IMR-90 (cell line): Measurements from ENCODE around the gene PTPN21. TPM values are rescaled to one million over a fixed set of nuclear protein-coding genes. Genes with fewer than 3 reads are reported as not detected.

ENCODE experiments used
- ATAC-seq: fragments of 200-7000 bp; cut with Tn5 transposase; 2 replicates; pipeline ENCODE4 v1.9.1; 2020; ENCODE audit warnings: low read depth, mild to moderate bottlenecking, moderate library complexity
- BruUV-seq: library from RNA; stranded (reverse); fragments of 400-500 nt; replicated peaks from 2 replicates; lab custom pipeline; 2021; lab: Mats Ljungman, UMichigan
- CTCF ChIA-PET: fragments of 300-600 bp; formaldehyde crosslinking; extraction: SDS; loops from one replicate; lab custom pipeline; 2021; ENCODE audit warnings: antibody characterized with exemption; lab: Yijun Ruan, JAX
- POLR2A ChIA-PET: fragments of 300-600 bp; sonication (Branson Sonifier 250); formaldehyde crosslinking; loops from one replicate; lab custom pipeline; 2022; ENCODE audit warnings: antibody characterized with exemption; ENCODE audit not compliant: unreplicated experiment; lab: Charles Lee
- DNase-seq: peaks from one replicate; pipeline ENCODE4 v3.0.0; 2013
- H2AFZ ChIP-seq: replicated peaks from 2 replicates; pipeline ENCODE3; 2013; ENCODE audit warnings: low read length, mild to moderate bottlenecking; ENCODE audit not compliant: poor library complexity
- H2AK5ac ChIP-seq: 2 replicates; pipeline ENCODE4 v1.6.1; 2013; ENCODE audit warnings: low read depth, low read length, inconsistent platforms
- H2AK9ac ChIP-seq: replicated peaks from 2 replicates; pipeline ENCODE3; 2013; ENCODE audit warnings: mild to moderate bottlenecking, low read depth, low read length, moderate library complexity; ENCODE audit not compliant: poor library complexity
- H2BK120ac ChIP-seq: 2 replicates; pipeline ENCODE4 v1.6.1; 2013; ENCODE audit warnings: low read depth, low read length, inconsistent platforms
- H2BK15ac ChIP-seq: 3 replicates; pipeline ENCODE4 v1.6.1; 2013; ENCODE audit warnings: low read depth, low read length, inconsistent platforms
- H2BK20ac ChIP-seq: 2 replicates; pipeline ENCODE4 v1.6.1; 2013; ENCODE audit warnings: low read depth, mild to moderate bottlenecking, inconsistent platforms, low read length, moderate library complexity
- H2BK5ac ChIP-seq: 2 replicates; pipeline ENCODE4 v1.6.1; 2013; ENCODE audit warnings: mild to moderate bottlenecking, low read depth, low read length, inconsistent platforms; ENCODE audit not compliant: poor library complexity, severe bottlenecking
- H3K14ac ChIP-seq: replicated peaks from 2 replicates; pipeline ENCODE4 v1.6.1; 2013; ENCODE audit warnings: low read depth, low read length, inconsistent platforms
- H3K18ac ChIP-seq: 2 replicates; pipeline ENCODE4 v1.6.1; 2013; ENCODE audit warnings: low read depth, low read length, control low read depth
- H3K23ac ChIP-seq: 2 replicates; pipeline ENCODE4 v1.6.1; 2013; ENCODE audit warnings: low read depth, low read length, inconsistent platforms
- H3K27ac ChIP-seq: 2 replicates; pipeline ENCODE4 v1.5.1; 2013; ENCODE audit warnings: mild to moderate bottlenecking, control low read depth, low read length; ENCODE audit not compliant: insufficient read depth
- H3K27me3 ChIP-seq: 2 replicates; pipeline ENCODE4 v1.6.1; 2013; ENCODE audit warnings: low read length; ENCODE audit not compliant: control insufficient read depth, insufficient read depth
- H3K36me3 ChIP-seq: 2 replicates; pipeline ENCODE4 v1.6.1; 2013; ENCODE audit warnings: low read length, mixed read lengths; ENCODE audit not compliant: control insufficient read depth, insufficient read depth
- H3K4ac ChIP-seq: 2 replicates; pipeline ENCODE4 v1.6.1; 2013; ENCODE audit warnings: low read depth, low read length, inconsistent platforms
- H3K4me1 ChIP-seq: 2 replicates; pipeline ENCODE4 v1.6.1; 2013; ENCODE audit warnings: low read length, mixed read lengths; ENCODE audit not compliant: control insufficient read depth, insufficient read depth
- H3K4me2 ChIP-seq: 2 replicates; pipeline ENCODE4 v1.6.1; 2013; ENCODE audit warnings: low read depth, mild to moderate bottlenecking, control low read depth, low read length, moderate library complexity
- H3K4me3 ChIP-seq: 2 replicates; pipeline ENCODE4 v1.5.1; 2013; ENCODE audit warnings: low read depth, mild to moderate bottlenecking, control low read depth, low read length, moderate library complexity; ENCODE audit not compliant: insufficient read depth
- H3K56ac ChIP-seq: 2 replicates; pipeline ENCODE4 v1.6.1; 2013; ENCODE audit warnings: low read length, inconsistent platforms; ENCODE audit not compliant: insufficient read depth; ENCODE audit errors: extremely low read depth
- H3K79me1 ChIP-seq, 2 experiments: 2 replicates each; pipeline ENCODE4 v1.6.1; 2013; ENCODE audit warnings: low read length in 2 of 2, inconsistent platforms in 1 of 2, low read depth in 1 of 2
- H3K9ac ChIP-seq: 2 replicates; pipeline ENCODE4 v1.6.1; 2013; ENCODE audit warnings: low read depth, low read length, control low read depth
- H3K9me1 ChIP-seq: 2 replicates; pipeline ENCODE4 v1.6.1; 2013; ENCODE audit warnings: low read length, inconsistent platforms; ENCODE audit not compliant: insufficient read depth
- H3K9me3 ChIP-seq: 2 replicates; pipeline ENCODE4 v1.6.1; 2013; ENCODE audit warnings: low read length; ENCODE audit not compliant: control insufficient read depth, insufficient read depth
- H4K20me1 ChIP-seq: 2 replicates; pipeline ENCODE4 v1.6.1; 2013; ENCODE audit warnings: low read length, inconsistent platforms; ENCODE audit not compliant: insufficient read depth
- H4K5ac ChIP-seq: 2 replicates; pipeline ENCODE4 v1.6.1; 2013; ENCODE audit warnings: mild to moderate bottlenecking, low read depth, low read length, control low read depth
- H4K8ac ChIP-seq, 2 experiments: 2 replicates each; pipeline ENCODE4 v1.6.1; 2013; ENCODE audit warnings: low read depth in 2 of 2, low read length in 2 of 2, control low read depth in 1 of 2, inconsistent platforms in 1 of 2
- H4K91ac ChIP-seq: 2 replicates; pipeline ENCODE4 v1.6.1; 2013; ENCODE audit warnings: low read depth, low read length, inconsistent platforms; ENCODE audit not compliant: insufficient read depth
- BHLHE40 ChIP-seq: fragments of 150-350 bp; IDR thresholded peaks from 2 replicates; pipeline ENCODE4 v1.6.1; 2016; ENCODE audit warnings: mild to moderate bottlenecking, low read depth, low read length
- CEBPB ChIP-seq: IDR thresholded peaks from 2 replicates; pipeline ENCODE4 v1.6.1; 2012; ENCODE audit warnings: low read depth, low read length, improper control_type of control experiment
- CHD1 ChIP-seq: IDR thresholded peaks from 2 replicates; pipeline ENCODE4 v1.6.1; 2012; ENCODE audit warnings: low read depth, low read length, improper control_type of control experiment
- CTCF ChIP-seq: conservative IDR thresholded peaks from 2 replicates; pipeline ENCODE4 v1.5.1; 2012; ENCODE audit warnings: mild to moderate bottlenecking, low read depth, low read length, improper control_type of control experiment
- ELK1 ChIP-seq: fragments of 150-350 bp; IDR thresholded peaks from 2 replicates; pipeline ENCODE4 v1.6.1; 2016; ENCODE audit warnings: low read depth, mild to moderate bottlenecking, low read length, moderate library complexity, borderline replicate concordance
- FOS ChIP-seq: fragments of 150-350 bp; IDR thresholded peaks from 2 replicates; pipeline ENCODE4 v1.6.1; 2016; ENCODE audit warnings: low read depth, low read length
- MAFK ChIP-seq: IDR thresholded peaks from 2 replicates; pipeline ENCODE4 v1.6.1; 2012; ENCODE audit warnings: low read depth, low read length, improper control_type of control experiment
- MAZ ChIP-seq: IDR thresholded peaks from 2 replicates; pipeline ENCODE4 v1.6.1; 2012; ENCODE audit warnings: low read depth, mild to moderate bottlenecking, low read length, improper control_type of control experiment, moderate library complexity, borderline replicate concordance
- MXI1 ChIP-seq: IDR thresholded peaks from 2 replicates; pipeline ENCODE4 v1.6.1; 2012; ENCODE audit warnings: low read depth, mild to moderate bottlenecking, low read length, moderate library complexity, borderline replicate concordance
- NFE2L2 ChIP-seq: fragments of 150-350 bp; IDR thresholded peaks from 2 replicates; pipeline ENCODE4 v1.6.1; 2016; ENCODE audit warnings: low read depth, mild to moderate bottlenecking, low read length
- POLR2A ChIP-seq: IDR thresholded peaks from 2 replicates; pipeline ENCODE4 v1.6.1; 2012; ENCODE audit warnings: mild to moderate bottlenecking, low read depth, low read length
- RAD21 ChIP-seq: IDR thresholded peaks from 2 replicates; pipeline ENCODE4 v1.6.1; 2012; ENCODE audit warnings: low read length, improper control_type of control experiment
- RCOR1 ChIP-seq: IDR thresholded peaks from 2 replicates; pipeline ENCODE4 v1.6.1; 2012; ENCODE audit warnings: mild to moderate bottlenecking, low read length, improper control_type of control experiment; ENCODE audit not compliant: insufficient replicate concordance
- RFX5 ChIP-seq: IDR thresholded peaks from 2 replicates; pipeline ENCODE4 v1.8.0; 2012; ENCODE audit warnings: low read depth, mild to moderate bottlenecking, low read length, moderate library complexity
- SMC3 ChIP-seq: fragments of 150-350 bp; IDR thresholded peaks from 2 replicates; pipeline ENCODE4 v1.6.1; 2016; ENCODE audit warnings: low read depth, mild to moderate bottlenecking, antibody characterized with exemption, low read length, moderate library complexity
- WGBS, 2 experiments: methylation state at CpG; one replicate each; pipeline versions ENCODE4 v1.1.5 to v1.1.7; 2013; ENCODE audit warnings: missing lambda C conversion rate in 2 of 2; ENCODE audit not compliant: insufficient read length in 1 of 2; ENCODE audit errors: extremely low coverage in 2 of 2; 5-methylcytosine and 5-hydroxymethylcytosine counted together
- dilution Hi-C: fragments of 300-500 bp; cut with HindIII; formaldehyde crosslinking; loops from one replicate; pipeline ENCODE4 v1.14.3; 2018; ENCODE audit warnings: low sequenced_read_pairs; ENCODE audit not compliant: unreplicated experiment
- in situ Hi-C: fragments of 300-500 bp; cut with MboI; formaldehyde crosslinking; loops from 3 replicates; pipeline ENCODE4 v1.14.3; 2019; ENCODE audit warnings: low sequenced_read_pairs, inconsistent platforms, mixed read lengths
- intact Hi-C: fragments of 100-400 bp; cut with micrococcal nuclease; formaldehyde crosslinking; loops from 2 replicates; pipeline ENCODE4 v1.10.0; 2022
- polyA plus RNA-seq, 3 experiments: library from polyadenylated mRNA; depleted of rRNA; stranded (reverse); fragments of >200 nt; gene quantifications; 2 replicates each; pipeline ENCODE4 v1.2.3, GENCODE V29; 2012; ENCODE audit warnings: low replicate concordance in 1 of 3
- total RNA-seq: library from RNA; depleted of rRNA; stranded (reverse); fragments of >200 nt; gene quantifications from 2 replicates; pipeline ENCODE4 v1.2.3, GENCODE V29; 2012

The PTPN21 gene
- total and polyA plus RNA-seq, 2 of the 4 experiments (the other 2 are of a cell fraction): 10.4 to 10.7 TPM

GRCh38 chr14:88542857-88543795 lies 11.7 kb downstream of the PTPN21 start:
- no peaks in the 10 kb centered on the region for H3K27me3 ChIP-seq
- H2BK5ac ChIP-seq: no peak overlapping the region
- H3K9me3 ChIP-seq: no peaks in the 10 kb centered on the region
- no peak; the same call in 1 of the 2 replicates for ATAC-seq
- no peak overlapping the region for H3K4me2 ChIP-seq
- peaks cover 3% of the 10 kb centered on the region; the same call in 1 of the 2 replicates for H3K4me1 ChIP-seq
- no peak overlapping the region for H3K27ac ChIP-seq
- no peak overlapping the region for H3K18ac ChIP-seq
- H4K91ac ChIP-seq: no peak overlapping the region
- dilution Hi-C loops: no loop called here
- no peak overlapping the region for H3K56ac ChIP-seq
- no peak overlapping the region for H3K9ac ChIP-seq
- POLR2A ChIA-PET: no interaction called here
- intact Hi-C loops: no loop called here
- H2AK9ac ChIP-seq: no peak overlapping the region
- peaks cover 33% of the 10 kb centered on the region for H3K36me3 ChIP-seq
- TF ChIP-seq FOS: no peak
- no peak for TF ChIP-seq MXI1
- TF ChIP-seq SMC3: no peak
- no peak for TF ChIP-seq CEBPB
- no peak for TF ChIP-seq NFE2L2
- TF ChIP-seq ELK1: no peak
- TF ChIP-seq RAD21: no peak
- TF ChIP-seq RFX5: no peak
- no peak for TF ChIP-seq MAFK
- no peak for TF ChIP-seq MAZ
- no peak for TF ChIP-seq POLR2A
- TF ChIP-seq CTCF: no peak
- TF ChIP-seq CHD1: no peak
- TF ChIP-seq BHLHE40: no peak
- TF ChIP-seq RCOR1: no peak
- H2AFZ ChIP-seq: no peak overlapping the region
- no peak overlapping the region for H2AK5ac ChIP-seq
- no TSS peak for BruUV-seq
- in situ Hi-C loops: no loop called here
- H2BK15ac ChIP-seq: no peak overlapping the region
- H2BK20ac ChIP-seq: no peak overlapping the region
- peaks cover 11% of the 10 kb centered on the region; the same call in 1 of the 2 replicates for H3K9me1 ChIP-seq
- DNase-seq: no peak
- H3K79me1 ChIP-seq: peaks cover 32 to 71% of the 10 kb centered on the region in 2 experiments
- H3K14ac ChIP-seq: no peak overlapping the region
- no peak overlapping the region for H3K23ac ChIP-seq
- CTCF ChIA-PET: interaction anchor here (0.8 kb wide), 1 partner anchor 8 kb away, joined by 3 read pairs; no protein-coding TSS in a partner anchor
- H3K4ac ChIP-seq: no peak overlapping the region
- H4K8ac ChIP-seq: no peak overlapping the region
- H4K20me1 ChIP-seq: peaks cover 45% of the 10 kb centered on the region
- no CpG with 5 or more reads among the region's 6 CpGs for WGBS, 2 experiments
- H4K5ac ChIP-seq: no peak overlapping the region
- H2BK120ac ChIP-seq: no peak overlapping the region
- no peak overlapping the region for H3K4me3 ChIP-seq
